CD4-positive, alpha-beta memory T cell (primary cell): ENCODE data around the gene POGZ. TPM values are rescaled to one million over a fixed set of nuclear protein-coding genes. Genes with fewer than 3 reads are reported as not detected.

ENCODE experiments used
- CTCF ChIA-PET: fragments of 350-600 bp; sonication (Branson Sonifier 250); formaldehyde crosslinking; loops from one replicate; lab custom pipeline; 2021; ENCODE audit warnings: inconsistent platforms; ENCODE audit not compliant: partially characterized antibody; lab: Charles Lee
- POLR2A ChIA-PET: fragments of 350-600 bp; sonication (Branson Sonifier 250); formaldehyde crosslinking; loops from one replicate; lab custom pipeline; 2021; ENCODE audit not compliant: partially characterized antibody; lab: Charles Lee
- DNase-seq, 5 donors: peaks; one replicate each; pipeline versions ENCODE4 v3.0.0 to v3.0.0-alpha.2; 2020 to 2022; ENCODE audit warnings: mixed read lengths in 1 of 5
- H3K27ac ChIP-seq: one replicate; pipeline ENCODE4 v1.7.0; 2013; ENCODE audit warnings: low read depth, low read length
- H3K27me3 ChIP-seq: 2 replicates; pipeline ENCODE4 v1.7.0; 2013; ENCODE audit warnings: mild to moderate bottlenecking, low read length, moderate library complexity; ENCODE audit not compliant: insufficient read depth
- H3K36me3 ChIP-seq: 2 replicates; pipeline ENCODE4 v1.7.0; 2013; ENCODE audit warnings: mild to moderate bottlenecking, low read length, moderate library complexity; ENCODE audit not compliant: insufficient read depth
- H3K4me1 ChIP-seq: 2 replicates; pipeline ENCODE4 v1.7.0; 2013; ENCODE audit warnings: mild to moderate bottlenecking, low read length, moderate library complexity; ENCODE audit not compliant: insufficient read depth
- H3K4me3 ChIP-seq, 2 donors: one replicate each; pipeline ENCODE4 v1.7.0; 2013; ENCODE audit warnings: low read length in 2 of 2, mild to moderate bottlenecking in 1 of 2
- H3K9me3 ChIP-seq, 2 donors: one replicate each; pipeline ENCODE4 v1.7.0; 2013; ENCODE audit warnings: low read length in 2 of 2, control low read depth in 1 of 2; ENCODE audit not compliant: control insufficient read depth in 1 of 2
- H3K27ac Mint-ChIP-seq, 7 donors: one replicate each; pipeline ENCODE4 v1.8.0; 2020 to 2021; ENCODE audit warnings: mixed read lengths in 7 of 7, mild to moderate bottlenecking in 6 of 7, inconsistent platforms in 3 of 7, moderate library complexity in 3 of 7
- H3K27me3 Mint-ChIP-seq, 2 donors: one replicate each; pipeline ENCODE4 v1.8.0; 2020 to 2021; ENCODE audit warnings: mixed read lengths in 2 of 2
- H3K36me3 Mint-ChIP-seq, 2 donors: one replicate each; pipeline ENCODE4 v1.8.0; 2020 to 2021; ENCODE audit warnings: mixed read lengths in 2 of 2, inconsistent platforms in 1 of 2, mild to moderate bottlenecking in 1 of 2
- H3K4me1 Mint-ChIP-seq, 4 donors: one replicate each; pipeline ENCODE4 v1.8.0; 2020 to 2021; ENCODE audit warnings: mixed read lengths in 4 of 4, mild to moderate bottlenecking in 1 of 4
- H3K4me3 Mint-ChIP-seq, 8 donors: one replicate each; pipeline ENCODE4 v1.8.0; 2020 to 2021; ENCODE audit warnings: mixed read lengths in 8 of 8, mild to moderate bottlenecking in 7 of 8, moderate library complexity in 6 of 8, inconsistent platforms in 3 of 8
- H3K9me3 Mint-ChIP-seq, 8 donors: one replicate each; pipeline ENCODE4 v1.8.0; 2020 to 2021; ENCODE audit warnings: mixed read lengths in 8 of 8, mild to moderate bottlenecking in 5 of 8, inconsistent platforms in 3 of 8, moderate library complexity in 1 of 8
- intact Hi-C: fragments of 100-400 bp; cut with micrococcal nuclease; formaldehyde crosslinking; loops from one replicate; pipeline ENCODE4 v1.15.1; 2023
- polyA plus RNA-seq, 2 donors: library from polyadenylated mRNA; unstranded; fragments of 300-500 nt; fragmentation: Illumina TruSeq; gene quantifications; one replicate each; pipeline ENCODE4 v1.2.3, GENCODE V29; 2021
- total RNA-seq, 2 experiments: library from RNA; stranded (reverse); gene quantifications; one replicate each; pipeline ENCODE4 v1.2.3, GENCODE V29; 2021

POGZ gene
- total and polyA plus RNA-seq, 4 experiments from 2014 or later, result 0.87 to 130 (median 65.8) TPM

GRCh38 chr1:151369621-151370048, 89.7 kb downstream of the POGZ start:
- no peak overlapping the region for H3K4me3 ChIP-seq
- H3K27ac ChIP-seq, result no peak overlapping the region
- no peaks in the 10 kb centered on the region for H3K27me3 ChIP-seq
- H3K4me1 ChIP-seq, result no peaks in the 10 kb centered on the region
- Mint-ChIP-seq H3K4me1 (no peaks in the 10 kb centered on the region), H3K4me3 (no peak overlapping the region), H3K27me3 (peaks cover 0 to 2% of the 10 kb centered on the region in 2 donors), H3K36me3 (no peaks in the 10 kb centered on the region), H3K9me3 (no peaks in the 10 kb centered on the region), H3K27ac (no peak overlapping the region)
- intact Hi-C loops, result no loop called here
- no peaks in the 10 kb centered on the region for H3K9me3 ChIP-seq
- POLR2A ChIA-PET, result no interaction called here
- CTCF ChIA-PET, result no interaction called here
- no peak for DNase-seq
- H3K36me3 ChIP-seq, result no peaks in the 10 kb centered on the region

- Mint-ChIP-seq H3K4me1 (no peaks in the 10 kb centered on the region), H3K27ac (no peak overlapping the region), H3K36me3 (no peaks in the 10 kb centered on the region), H3K27me3 (peaks cover 0 to 2% of the 10 kb centered on the region in 2 donors), H3K4me3 (no peak overlapping the region), H3K9me3 (no peaks in the 10 kb centered on the region)
- ChIA-PET CTCF (no interaction called here), POLR2A (no interaction called here)
- no peak overlapping the region for H3K27ac ChIP-seq
- no peaks in the 10 kb centered on the region for H3K36me3 ChIP-seq
- intact Hi-C loops, result no loop called here
- H3K4me3 ChIP-seq, result no peak overlapping the region
- no peak for DNase-seq
- no peaks in the 10 kb centered on the region for H3K27me3 ChIP-seq
- no peaks in the 10 kb centered on the region for H3K4me1 ChIP-seq
- no peaks in the 10 kb centered on the region for H3K9me3 ChIP-seq
Measured at GRCh38 chr1:151369302-151369610, 90.0 kb downstream of the POGZ start.

GRCh38 chr1:151368393-151369301, 90.6 kb downstream of the POGZ start:
- H3K27me3 Mint-ChIP-seq, result peaks cover 0 to 2% of the 10 kb centered on the region in 2 donors
- DNase-seq, result no peak
- no peaks in the 10 kb centered on the region for H3K36me3 Mint-ChIP-seq
- H3K9me3 Mint-ChIP-seq, result no peaks in the 10 kb centered on the region
- no peak overlapping the region for H3K4me3 ChIP-seq
- no peaks in the 10 kb centered on the region for H3K4me1 ChIP-seq
- CTCF ChIA-PET, result no interaction called here
- no peaks in the 10 kb centered on the region for H3K27me3 ChIP-seq
- no peaks in the 10 kb centered on the region for H3K36me3 ChIP-seq
- no peak overlapping the region for H3K27ac ChIP-seq
- POLR2A ChIA-PET, result no interaction called here
- H3K4me3 Mint-ChIP-seq, result no peak overlapping the region
- H3K4me1 Mint-ChIP-seq, result no peaks in the 10 kb centered on the region
- H3K27ac Mint-ChIP-seq, result no peak overlapping the region
- H3K9me3 ChIP-seq, result no peaks in the 10 kb centered on the region
- intact Hi-C loops, result no loop called here

- Mint-ChIP-seq H3K4me3 (no peak overlapping the region), H3K9me3 (peaks cover 0 to 4% (median 0%) of the 10 kb centered on the region in 8 donors), H3K4me1 (no peaks in the 10 kb centered on the region), H3K27ac (no peak overlapping the region), H3K36me3 (no peaks in the 10 kb centered on the region), H3K27me3 (peaks cover 0 to 2% of the 10 kb centered on the region in 2 donors)
- DNase-seq, result no peak
- H3K27me3 ChIP-seq, result no peaks in the 10 kb centered on the region
- ChIA-PET POLR2A (no interaction called here), CTCF (interaction anchor here (1.2 kb wide), 1 partner anchor 15 kb away, joined by 4 read pairs; no protein-coding TSS in a partner anchor)
- H3K4me1 ChIP-seq, result no peaks in the 10 kb centered on the region
- no peak overlapping the region for H3K27ac ChIP-seq
- intact Hi-C loops, result no loop called here
- no peak overlapping the region for H3K4me3 ChIP-seq
- H3K36me3 ChIP-seq, result no peaks in the 10 kb centered on the region
- H3K9me3 ChIP-seq, result no peaks in the 10 kb centered on the region
Measured at GRCh38 chr1:151367658-151368392, 91.5 kb downstream of the POGZ start.

- Mint-ChIP-seq H3K4me1 (no peaks in the 10 kb centered on the region), H3K27ac (no peak overlapping the region), H3K27me3 (peaks cover 0 to 2% of the 10 kb centered on the region in 2 donors), H3K9me3 (peaks cover 0 to 9% (median 1%) of the 10 kb centered on the region in 8 donors), H3K36me3 (peaks cover 0 to 3% of the 10 kb centered on the region in 2 donors), H3K4me3 (no peak overlapping the region)
- Histone ChIP-seq H3K27ac (no peak overlapping the region), H3K27me3 (no peaks in the 10 kb centered on the region), H3K36me3 (no peaks in the 10 kb centered on the region), H3K9me3 (no peaks in the 10 kb centered on the region), H3K4me1 (no peaks in the 10 kb centered on the region), H3K4me3 (no peak overlapping the region)
- intact Hi-C loops, result no loop called here
- ChIA-PET POLR2A (no interaction called here), CTCF (interaction anchor here (0.7 to 0.9 kb wide), 2 partner anchors 24 to 26 kb away, joined by 3 to 4 read pairs; no protein-coding TSS in a partner anchor)
- DNase-seq, result no peak
Measured at GRCh38 chr1:151364996-151365395, 94.3 kb downstream of the POGZ start.

GRCh38 chr1:151362308-151363155, 96.8 kb downstream of the POGZ start:
- no peak overlapping the region for H3K27ac ChIP-seq
- Mint-ChIP-seq H3K27ac (no peak overlapping the region), H3K9me3 (peaks cover 0 to 9% (median 1%) of the 10 kb centered on the region in 8 donors), H3K27me3 (peaks cover 0 to 2% of the 10 kb centered on the region in 2 donors), H3K36me3 (peaks cover 0 to 3% of the 10 kb centered on the region in 2 donors), H3K4me3 (no peak overlapping the region), H3K4me1 (no peaks in the 10 kb centered on the region)
- DNase-seq, result no peak
- H3K4me1 ChIP-seq, result no peaks in the 10 kb centered on the region
- no peaks in the 10 kb centered on the region for H3K9me3 ChIP-seq
- intact Hi-C loops, result no loop called here
- H3K36me3 ChIP-seq, result no peaks in the 10 kb centered on the region
- POLR2A ChIA-PET, result no interaction called here
- no peak overlapping the region for H3K4me3 ChIP-seq
- no peaks in the 10 kb centered on the region for H3K27me3 ChIP-seq
- CTCF ChIA-PET, result no interaction called here
